SK-N-MC (cell line): ENCODE data around the gene LRRC74B.

ENCODE experiments used
- DNase-seq: peaks from one replicate; pipeline ENCODE4 v3.0.0-alpha.2; 2011; ENCODE audit warnings: low read depth, low spot score
- H3K27ac ChIP-seq: fragments of 200-600 bp; sonication (generic); 2 replicates; pipeline ENCODE4 v1.5.1; 2016; ENCODE audit warnings: mixed run types
- H3K36me3 ChIP-seq: fragments of 200-600 bp; sonication (generic); 2 replicates; pipeline ENCODE4 v1.6.1; 2017; ENCODE audit warnings: antibody characterized with exemption, low read length, mixed read lengths; ENCODE audit not compliant: insufficient read depth
- H3K4me3 ChIP-seq: fragments of 200-600 bp; sonication (generic); 2 replicates; pipeline ENCODE4 v1.5.1; 2016
- H3K9ac ChIP-seq: fragments of 200-600 bp; sonication (generic); 2 replicates; pipeline ENCODE4 v1.8.0; 2017; ENCODE audit warnings: mixed run types, mixed read lengths; ENCODE audit not compliant: insufficient read length
- H3K9me3 ChIP-seq: fragments of 200-600 bp; sonication (generic); 2 replicates; pipeline ENCODE4 v1.6.1; 2017; ENCODE audit warnings: low read depth, mild to moderate bottlenecking, antibody characterized with exemption, low read length, moderate library complexity, mixed read lengths
- EZH2 ChIP-seq: fragments of 200-600 bp; sonication (generic); IDR thresholded peaks from one replicate; pipeline ENCODE4 v1.6.1; 2017; ENCODE audit warnings: antibody characterized with exemption
- FOXP2 ChIP-seq: optimal IDR thresholded peaks from 2 replicates; pipeline ENCODE3; 2011; ENCODE audit warnings: mild to moderate bottlenecking, moderate library complexity; ENCODE audit not compliant: insufficient read depth; ENCODE audit errors: extremely low read length, control extremely low read depth
- POLR2AphosphoS5 ChIP-seq: IDR thresholded peaks from 2 replicates; pipeline ENCODE4 v1.6.1; 2012; ENCODE audit warnings: mild to moderate bottlenecking, low read depth, low read length, borderline replicate concordance

LRRC74B gene

GRCh38 chr22:21020802-21021429 is 24.8 kb upstream of the LRRC74B start:
- Histone ChIP-seq H3K9ac (no peak overlapping the region), H3K9me3 (no peaks in the 10 kb centered on the region), H3K27ac (no peak overlapping the region), H3K36me3 (no peaks in the 10 kb centered on the region), H3K4me3 (no peak overlapping the region)
- no peak for TF ChIP-seq EZH2
- TF ChIP-seq FOXP2, result no peak
- no peak for TF ChIP-seq POLR2AphosphoS5
- DNase-seq, result no peak

GRCh38 chr22:21022507-21022906 is 23.2 kb upstream of the LRRC74B start:
- Histone ChIP-seq H3K9ac (no peak overlapping the region), H3K4me3 (no peak overlapping the region), H3K27ac (no peak overlapping the region), H3K9me3 (no peaks in the 10 kb centered on the region), H3K36me3 (no peaks in the 10 kb centered on the region)
- no peak for DNase-seq
- TF ChIP-seq EZH2 (no peak), FOXP2 (no peak), POLR2AphosphoS5 (no peak)

- H3K4me3 ChIP-seq, result no peak overlapping the region
- H3K36me3 ChIP-seq, result no peaks in the 10 kb centered on the region
- H3K27ac ChIP-seq, result no peak overlapping the region
- TF ChIP-seq FOXP2 (no peak), EZH2 (no peak), POLR2AphosphoS5 (no peak)
- no peak for DNase-seq
- no peak overlapping the region for H3K9ac ChIP-seq
- H3K9me3 ChIP-seq, result no peaks in the 10 kb centered on the region
Observed at GRCh38 chr22:21022955-21023614, 22.7 kb upstream of the LRRC74B start.

GRCh38 chr22:21025266-21025665 is 20.5 kb upstream of the LRRC74B start:
- H3K36me3 ChIP-seq, result no peaks in the 10 kb centered on the region
- H3K9ac ChIP-seq, result no peak overlapping the region
- no peak for DNase-seq
- H3K4me3 ChIP-seq, result no peak overlapping the region
- TF ChIP-seq FOXP2 (no peak), POLR2AphosphoS5 (no peak), EZH2 (no peak)
- H3K9me3 ChIP-seq, result no peaks in the 10 kb centered on the region
- H3K27ac ChIP-seq, result no peak overlapping the region

- no peak overlapping the region for H3K27ac ChIP-seq
- TF ChIP-seq POLR2AphosphoS5 (no peak), EZH2 (no peak)
- H3K4me3 ChIP-seq, result no peak overlapping the region
- H3K9ac ChIP-seq, result no peak overlapping the region
- no peak for DNase-seq
- H3K36me3 ChIP-seq, result no peaks in the 10 kb centered on the region
- H3K9me3 ChIP-seq, result no peaks in the 10 kb centered on the region
Observed at GRCh38 chr22:21025763-21026755, 19.7 kb upstream of the LRRC74B start.

- H3K27ac ChIP-seq, result no peak overlapping the region
- H3K36me3 ChIP-seq, result no peaks in the 10 kb centered on the region
- no peaks in the 10 kb centered on the region for H3K9me3 ChIP-seq
- no peak for TF ChIP-seq EZH2
- TF ChIP-seq POLR2AphosphoS5, result no peak
- no peak for DNase-seq
- no peak overlapping the region for H3K4me3 ChIP-seq
- H3K9ac ChIP-seq, result no peak overlapping the region
Observed at GRCh38 chr22:21026783-21027692, 18.7 kb upstream of the LRRC74B start.

GRCh38 chr22:21028277-21029251 is 17.2 kb upstream of the LRRC74B start:
- no peaks in the 10 kb centered on the region for H3K9me3 ChIP-seq
- TF ChIP-seq FOXP2 (no peak), EZH2 (no peak), POLR2AphosphoS5 (no peak)
- no peak overlapping the region for H3K9ac ChIP-seq
- DNase-seq, result no peak
- H3K27ac ChIP-seq, result no peak overlapping the region
- H3K36me3 ChIP-seq, result no peaks in the 10 kb centered on the region
- no peak overlapping the region for H3K4me3 ChIP-seq
